ENCODE results near the gene C1orf53. TPM values are rescaled to one million over a fixed set of nuclear protein-coding genes. Genes with fewer than 3 reads are reported as not detected.

The C1orf53 gene
- total RNA-seq, 3 donors from 2014 or later: 1.1 to 6.8 (median 4.1) TPM

DNA sequence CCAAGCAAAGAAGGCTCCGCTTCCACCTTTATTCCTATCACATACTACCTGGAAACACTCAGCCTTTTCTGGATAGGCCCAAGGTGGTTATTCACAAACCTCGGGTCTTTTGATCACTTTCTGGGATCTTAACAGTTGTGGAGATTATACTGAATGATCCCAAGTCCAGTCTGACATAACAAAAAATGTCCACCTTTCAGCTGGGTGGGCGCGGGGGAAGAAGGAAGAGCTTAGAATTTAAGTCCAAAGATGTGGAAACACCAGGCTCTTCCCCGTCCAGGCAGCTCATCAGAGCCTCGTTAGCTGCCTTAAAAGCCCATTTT, 338 bp upstream of the C1orf53 start:
- H3K4me3 ChIP-seq: peak overlapping the region; percentile 49
- intact Hi-C loops (cut with DNase I, micrococcal nuclease): no loop called here
- peaks cover 7% of the 10 kb centered on the region for H3K4me1 ChIP-seq (ENCODE audit: low read depth)
- H3K9me3 ChIP-seq: no peaks in the 10 kb centered on the region
- H3K36me3 ChIP-seq (ENCODE audit: low read depth): no peaks in the 10 kb centered on the region
- TF ChIP-seq, protein P1, sequence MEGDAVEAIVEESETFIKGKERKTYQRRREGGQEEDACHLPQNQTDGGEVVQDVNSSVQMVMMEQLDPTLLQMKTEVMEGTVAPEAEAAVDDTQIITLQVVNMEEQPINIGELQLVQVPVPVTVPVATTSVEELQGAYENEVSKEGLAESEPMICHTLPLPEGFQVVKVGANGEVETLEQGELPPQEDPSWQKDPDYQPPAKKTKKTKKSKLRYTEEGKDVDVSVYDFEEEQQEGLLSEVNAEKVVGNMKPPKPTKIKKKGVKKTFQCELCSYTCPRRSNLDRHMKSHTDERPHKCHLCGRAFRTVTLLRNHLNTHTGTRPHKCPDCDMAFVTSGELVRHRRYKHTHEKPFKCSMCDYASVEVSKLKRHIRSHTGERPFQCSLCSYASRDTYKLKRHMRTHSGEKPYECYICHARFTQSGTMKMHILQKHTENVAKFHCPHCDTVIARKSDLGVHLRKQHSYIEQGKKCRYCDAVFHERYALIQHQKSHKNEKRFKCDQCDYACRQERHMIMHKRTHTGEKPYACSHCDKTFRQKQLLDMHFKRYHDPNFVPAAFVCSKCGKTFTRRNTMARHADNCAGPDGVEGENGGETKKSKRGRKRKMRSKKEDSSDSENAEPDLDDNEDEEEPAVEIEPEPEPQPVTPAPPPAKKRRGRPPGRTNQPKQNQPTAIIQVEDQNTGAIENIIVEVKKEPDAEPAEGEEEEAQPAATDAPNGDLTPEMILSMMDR (IDR thresholded peaks at IDR 0.05): no peak
- ATAC-seq (peak; percentile 4), DNase-seq (no peak)

DNA sequence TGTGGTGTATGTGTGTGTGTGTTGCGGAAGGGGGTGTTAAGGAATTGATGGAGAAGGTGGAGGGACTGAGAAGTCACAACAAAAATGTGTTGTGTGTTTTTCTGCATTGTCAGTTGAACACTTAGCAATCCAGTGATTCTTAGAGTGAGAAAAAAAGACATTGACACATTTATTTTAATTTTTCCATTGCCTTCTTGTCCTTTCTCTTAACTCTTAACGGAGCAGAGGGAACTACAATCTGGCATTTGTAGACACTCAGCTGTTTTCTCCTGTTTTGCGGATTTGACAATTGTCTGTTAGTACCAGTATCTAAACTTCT, 725 bp downstream of the C1orf53 start:
- DNase-seq: no peak
- Histone ChIP-seq H3K9me3 (no peaks in the 10 kb centered on the region), H3K4me3 (peak overlapping the region; percentile 49), H3K4me1 (ENCODE audit: low read depth) (peaks cover 7% of the 10 kb centered on the region), H3K36me3 (ENCODE audit: low read depth) (no peaks in the 10 kb centered on the region)
- TF ChIP-seq, protein P1 (IDR thresholded peaks at IDR 0.05): no peak
- no peak for ATAC-seq
- intact Hi-C loops (cut with DNase I, micrococcal nuclease): no loop called here

DNA sequence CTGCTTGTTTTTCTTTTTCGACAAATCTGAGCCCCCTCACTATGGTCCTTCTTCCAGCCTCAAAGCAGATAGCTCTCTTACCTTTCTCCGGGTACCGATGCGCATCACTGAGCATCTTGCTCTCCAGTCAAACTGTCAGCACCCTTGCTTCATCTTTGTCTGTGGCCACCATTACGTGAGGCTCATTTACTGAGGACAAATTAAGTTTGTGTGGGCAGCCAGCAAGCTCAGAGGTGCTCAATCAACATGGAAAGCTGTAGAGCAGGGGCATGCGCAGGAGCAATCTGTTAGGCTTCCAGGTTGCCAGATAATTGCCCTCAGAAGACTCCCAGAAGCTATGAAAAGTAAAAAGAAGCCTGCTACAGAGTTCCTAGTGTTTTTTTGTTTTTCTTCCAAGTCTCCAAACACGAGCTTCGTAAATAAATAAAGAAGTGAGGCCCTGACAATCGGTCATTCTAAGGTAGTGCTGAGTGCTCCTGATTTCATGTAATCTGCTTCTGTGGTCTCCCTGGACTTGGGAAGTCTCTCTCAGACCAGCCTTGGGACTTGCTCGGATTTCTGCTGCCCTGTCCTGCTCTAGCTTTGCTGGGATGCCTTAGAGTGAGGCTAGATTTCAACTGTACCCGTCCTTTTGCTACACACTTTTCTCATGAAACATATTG, 1.8 kb downstream of the C1orf53 start:
- DNase-seq (no peak), ATAC-seq (no peak)
- no peaks in the 10 kb centered on the region for H3K9me3 ChIP-seq
- peaks cover 7% of the 10 kb centered on the region for H3K4me1 ChIP-seq (ENCODE audit: low read depth)
- TF ChIP-seq, protein P1 (IDR thresholded peaks at IDR 0.05): no peak
- intact Hi-C loops (cut with DNase I, micrococcal nuclease): no loop called here
- H3K4me3 ChIP-seq: no peak overlapping the region
- no peaks in the 10 kb centered on the region for H3K36me3 ChIP-seq (ENCODE audit: low read depth)

DNA sequence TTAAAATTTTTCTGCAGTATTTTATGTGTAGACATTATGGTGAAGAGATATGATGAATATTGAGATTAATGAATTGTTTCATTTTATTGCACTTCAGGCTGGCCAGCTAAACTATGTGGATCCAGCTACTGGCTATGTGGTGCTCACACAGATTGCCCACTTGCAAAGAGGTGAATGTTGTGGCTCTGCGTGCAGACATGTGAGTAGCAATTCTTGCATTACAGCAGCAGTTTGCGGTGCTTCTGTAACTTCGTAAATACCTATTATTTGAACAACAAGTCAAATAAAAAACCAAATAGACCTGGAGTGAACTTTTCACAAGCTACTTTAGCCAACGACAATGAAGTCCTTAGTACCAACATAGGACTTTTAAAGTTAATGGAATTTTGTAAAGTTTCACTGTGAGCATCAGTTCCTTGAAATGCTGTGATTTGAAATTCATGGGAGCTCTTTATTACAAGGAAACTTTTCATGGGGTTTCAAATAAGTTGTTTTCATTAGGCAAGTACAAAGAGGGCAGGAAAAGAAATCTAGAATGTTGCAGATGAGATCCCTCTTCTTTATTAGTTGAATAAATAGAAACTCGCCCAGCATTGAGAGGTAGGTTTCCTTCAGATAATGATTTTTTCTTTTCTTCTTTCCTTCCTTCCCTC, 3.4 kb downstream of the C1orf53 start:
- Histone ChIP-seq H3K36me3 (ENCODE audit: low read depth) (no peaks in the 10 kb centered on the region), H3K9me3 (no peaks in the 10 kb centered on the region), H3K4me1 (ENCODE audit: low read depth) (peaks cover 7% of the 10 kb centered on the region), H3K4me3 (no peak overlapping the region)
- no peak for ATAC-seq
- intact Hi-C loops (cut with DNase I, micrococcal nuclease): no loop called here
- TF ChIP-seq, protein P1 (IDR thresholded peaks at IDR 0.05): no peak
- DNase-seq: no peak

DNA sequence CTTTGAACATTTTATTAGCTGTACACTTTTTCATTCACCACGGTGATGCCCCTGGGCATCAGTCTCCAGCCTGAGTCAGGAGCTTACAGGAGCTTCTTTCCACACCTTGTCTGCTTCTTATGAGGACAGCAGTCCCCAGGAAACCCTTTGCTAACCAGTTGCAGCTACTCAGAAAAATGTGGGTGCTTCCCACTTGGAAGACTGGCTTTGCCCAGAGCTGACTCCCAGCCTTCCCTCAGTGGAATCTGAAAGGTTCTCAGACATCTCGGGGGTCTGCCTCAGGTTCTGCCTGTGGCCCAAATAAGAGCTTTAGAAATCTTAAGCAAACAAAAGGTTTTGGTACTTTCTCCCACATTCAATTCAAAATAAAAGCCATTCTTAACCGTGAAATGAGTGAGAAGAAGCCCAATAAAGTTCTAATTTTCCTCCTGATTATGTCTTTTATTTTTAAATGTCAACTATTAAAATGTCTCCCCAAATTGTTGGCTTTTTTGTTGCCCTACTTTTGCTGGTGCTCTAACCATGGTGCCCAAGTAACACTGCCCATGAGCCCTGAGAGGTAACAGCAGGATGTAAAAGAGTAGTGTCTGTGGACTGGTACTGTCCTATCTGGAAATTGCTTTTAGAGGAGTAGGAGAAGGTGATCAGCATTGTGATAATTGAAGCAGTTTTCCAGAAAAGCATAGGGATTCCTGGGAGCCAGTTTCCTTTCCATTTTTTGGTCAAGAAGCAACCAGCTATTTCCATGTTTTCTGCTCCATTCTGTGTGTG, 5.6 kb downstream of the C1orf53 start:
- Histone ChIP-seq H3K4me3 (no peak overlapping the region), H3K36me3 (ENCODE audit: low read depth) (no peaks in the 10 kb centered on the region), H3K4me1 (ENCODE audit: low read depth) (peaks cover 18% of the 10 kb centered on the region), H3K9me3 (no peaks in the 10 kb centered on the region)
- no peak for DNase-seq
- no peak for ATAC-seq
- TF ChIP-seq, protein P1 (IDR thresholded peaks at IDR 0.05): no peak
- intact Hi-C loops (cut with DNase I, micrococcal nuclease): no loop called here
